Fibroblast of villous mesenchyme (primary cell): ENCODE results near the gene NT5C3B. TPM values are rescaled to one million over a fixed set of nuclear protein-coding genes. Genes with fewer than 3 reads are reported as not detected.
A peak's percentile ranks its signal among the peaks of the same experiment; 100 is the strongest.

ENCODE experiments used
- DNase-seq: peaks from one replicate; pipeline ENCODE4 v3.0.0-alpha.2; 2010; ENCODE audit warnings: low read depth
- H3K4me3 ChIP-seq: 2 replicates; pipeline ENCODE4 v1.5.1; 2011; ENCODE audit warnings: low read depth, mild to moderate bottlenecking, low read length
- CTCF ChIP-seq: IDR thresholded peaks from 2 replicates; pipeline ENCODE4 v1.5.1; 2012; ENCODE audit warnings: low read depth, mild to moderate bottlenecking, low read length; ENCODE audit not compliant: insufficient read depth
- total RNA-seq: library from RNA; depleted of rRNA; stranded (reverse); fragments of >200 nt; gene quantifications from 2 replicates; pipeline ENCODE4 v1.2.3, GENCODE V29; 2012

The NT5C3B gene
- total RNA-seq, 1 donor: 58.7 TPM

GRCh38 chr17:41813699-41814124 lies 22.3 kb downstream of the NT5C3B start:
- TF ChIP-seq CTCF: no peak
- DNase-seq: peak; percentile 23
- H3K4me3 ChIP-seq: peak overlapping the region; percentile 95

DNA sequence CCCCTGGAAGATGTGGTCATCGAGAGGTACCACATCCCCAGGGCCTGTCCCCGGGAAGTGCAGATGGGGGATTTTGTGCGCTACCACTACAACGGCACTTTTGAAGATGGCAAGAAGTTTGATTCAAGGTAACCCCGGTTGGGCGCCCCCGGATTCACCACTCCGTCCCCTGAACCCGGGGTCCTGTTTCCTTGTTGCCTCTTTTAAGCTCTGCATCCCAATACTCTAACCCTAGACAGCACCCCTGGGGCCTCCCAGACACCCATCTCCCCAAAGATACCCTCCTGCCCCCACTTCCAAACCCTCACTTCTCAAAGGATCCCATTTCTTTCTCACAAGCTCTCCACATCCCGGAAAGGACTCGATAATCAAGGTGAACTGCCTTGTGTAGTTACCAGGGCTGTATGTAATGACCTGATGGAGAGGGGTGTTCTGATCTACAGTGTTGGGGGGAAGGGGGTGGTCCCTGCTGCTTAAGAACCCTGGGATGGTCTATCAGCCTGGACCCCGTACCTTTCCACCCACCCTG lies 22.8 kb downstream of the NT5C3B start:
- H3K4me3 ChIP-seq: peak overlapping the region; percentile 95
- no peak for TF ChIP-seq CTCF
- DNase-seq: peak; percentile 11

DNA sequence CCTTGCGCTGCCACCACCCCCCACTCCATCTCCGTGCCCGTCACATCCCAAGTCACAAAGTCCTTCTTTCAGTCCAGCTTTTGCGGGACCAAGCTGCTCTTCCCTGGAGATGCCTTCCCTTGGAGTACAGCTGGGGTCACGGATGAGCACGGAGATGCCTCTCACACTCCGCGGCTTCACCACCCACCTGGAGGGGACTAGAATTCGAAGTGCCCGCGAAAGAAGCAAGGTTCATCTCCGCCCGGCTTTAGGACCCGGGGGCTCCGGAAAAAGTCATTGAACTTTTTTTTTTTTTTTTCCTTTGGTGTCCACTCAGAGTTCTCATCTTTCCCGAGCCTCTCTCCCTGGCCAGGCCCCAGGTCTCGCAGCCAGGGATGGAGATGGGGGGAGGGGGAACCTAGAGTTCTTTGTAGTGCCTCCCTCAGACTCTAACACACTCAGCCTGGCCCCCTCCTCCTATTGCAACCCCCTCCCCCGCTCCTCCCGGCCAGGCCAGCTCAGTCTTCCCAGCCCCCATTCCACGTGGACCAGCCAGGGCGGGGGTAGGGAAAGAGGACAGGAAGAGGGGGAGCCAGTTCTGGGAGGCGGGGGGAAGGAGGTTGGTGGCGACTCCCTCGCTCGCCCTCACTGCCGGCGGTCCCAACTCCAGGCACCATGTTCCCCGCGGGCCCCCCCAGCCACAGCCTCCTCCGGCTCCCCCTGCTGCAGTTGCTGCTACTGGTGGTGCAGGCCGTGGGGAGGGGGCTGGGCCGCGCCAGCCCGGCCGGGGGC lies 23.5 kb downstream of the NT5C3B start, which contains the start of gene FKBP10:
TSS of gene FKBP10 (plus strand) at position 624 of the 771 bp plus-strand sequence. CDS start at position 655, 31 bp downstream.
- peak within 1 kb of the TSS; percentile 95 for H3K4me3 ChIP-seq
- DNase-seq: peak; percentile 92
- no peak for TF ChIP-seq CTCF

DNA sequence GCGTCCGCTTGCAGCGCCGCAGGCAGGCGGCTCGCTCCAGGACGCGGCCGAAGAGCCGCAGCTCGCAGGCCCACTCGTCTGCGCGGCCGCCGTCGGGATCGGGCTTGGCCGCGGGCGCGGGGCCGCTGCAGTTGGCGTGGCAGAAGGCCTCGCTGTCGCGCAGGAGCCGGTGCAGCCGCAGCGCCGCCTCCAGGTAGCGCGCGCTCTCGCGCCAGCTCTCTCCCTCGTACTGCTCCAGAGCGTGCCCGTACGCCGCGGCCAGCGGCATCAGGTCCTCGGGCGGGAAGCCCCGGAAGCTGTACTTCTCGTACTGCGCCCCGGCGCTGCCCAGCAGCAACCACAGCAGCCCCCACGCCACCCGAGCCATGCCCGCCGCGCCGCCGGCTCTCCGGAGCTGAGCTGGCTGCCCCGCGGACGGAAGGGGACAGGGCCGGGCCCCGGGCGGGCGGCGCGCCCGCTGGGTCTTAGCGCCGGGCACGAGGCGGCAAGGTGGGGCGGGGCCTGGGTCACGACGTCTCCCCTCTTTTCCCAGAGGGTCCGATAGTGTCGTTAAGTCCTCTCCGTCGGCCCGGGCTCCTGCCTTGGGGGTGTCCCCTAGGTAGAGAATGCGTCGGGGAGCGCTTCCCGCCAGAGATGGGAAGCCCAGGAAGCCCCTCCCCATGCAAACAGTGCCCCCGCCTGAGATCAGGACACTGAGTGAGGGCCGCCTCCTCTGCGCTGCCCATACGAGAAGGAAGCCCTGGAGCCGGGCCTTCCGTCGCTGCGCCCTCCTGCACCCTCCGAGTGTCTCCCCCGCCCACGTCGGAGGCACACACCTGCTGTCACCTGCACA lies 24.3 kb downstream of the NT5C3B start, which contains the start of gene P3H4:
TSS of gene P3H4 (minus strand) at position 401 of the 832 bp plus-strand sequence. CDS start at position 367, 34 bp downstream.
- peak within 1 kb of the TSS; percentile 95 for H3K4me3 ChIP-seq
- peak; percentile 57 for TF ChIP-seq CTCF
- DNase-seq: peak; percentile 83

DNA sequence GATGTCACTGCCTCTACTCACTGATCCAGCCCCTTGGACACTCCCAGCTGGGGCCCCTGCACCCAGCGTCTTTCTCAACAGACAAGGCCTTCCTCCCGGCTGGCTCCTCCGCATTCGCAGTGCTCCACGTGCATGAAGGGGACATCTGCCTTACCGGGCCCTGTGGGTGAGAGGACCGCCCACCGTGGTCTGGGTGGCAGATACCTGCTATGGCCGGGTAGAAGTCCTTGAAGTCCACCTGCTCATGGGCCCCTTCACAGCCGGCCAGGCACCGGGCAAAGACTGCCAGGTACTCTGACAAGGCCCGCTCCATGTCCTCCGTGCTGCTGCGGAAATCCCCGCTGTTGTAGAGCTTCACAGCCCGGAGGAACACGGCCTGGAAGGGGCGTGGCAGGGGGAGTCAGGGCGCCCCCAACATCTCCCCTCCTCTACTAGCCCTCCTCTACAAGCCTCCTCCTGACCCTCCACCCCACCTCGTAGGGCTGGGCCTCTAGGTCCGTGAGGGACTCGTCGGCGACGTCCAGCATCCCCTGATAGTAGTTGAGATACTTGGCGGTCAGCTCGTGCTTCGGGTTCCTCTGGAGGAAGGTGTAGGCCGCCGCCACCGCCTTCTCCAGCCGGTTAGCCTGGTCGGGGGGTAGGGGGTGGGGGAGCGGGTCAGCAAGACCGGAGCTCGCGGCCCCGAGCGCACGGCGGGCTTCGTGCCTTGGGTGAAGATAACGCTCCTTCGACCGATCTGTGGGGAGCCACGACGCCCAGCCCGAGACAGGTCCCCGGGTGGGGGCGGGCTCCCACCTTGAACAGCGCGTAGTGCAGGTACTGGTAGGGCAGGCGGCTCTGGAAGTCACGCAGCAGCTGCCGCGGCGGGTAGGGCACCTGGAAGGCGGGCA lies 25.1 kb downstream of the NT5C3B start:
- H3K4me3 ChIP-seq: peak overlapping the region; percentile 95
- no peak for TF ChIP-seq CTCF
- DNase-seq: peak; percentile 12

GRCh38 chr17:41806685-41807445 lies 29.2 kb downstream of the NT5C3B start:
- no peak for TF ChIP-seq CTCF
- H3K4me3 ChIP-seq: no peak overlapping the region
- DNase-seq: no peak
